Germinal center (tissue), 1 donor: ENCODE results near the gene EPS8.

ENCODE experiments used
- DNase-seq: peaks from one replicate; pipeline ENCODE4 v3.0.0; 2012; ENCODE audit warnings: mixed read lengths, low spot score

Gene EPS8

GRCh38 chr12:15601210-15601800 lies 187.9 kb downstream of the EPS8 start:
- DNase-seq, result no peak

GRCh38 chr12:15600223-15600935 lies 188.8 kb downstream of the EPS8 start:
- no peak for DNase-seq

- DNase-seq, result no peak
Measured at GRCh38 chr12:15599266-15600037, 189.7 kb downstream of the EPS8 start.

GRCh38 chr12:15597125-15597830 lies 191.9 kb downstream of the EPS8 start:
- no peak for DNase-seq

GRCh38 chr12:15596174-15596573 lies 193.0 kb downstream of the EPS8 start:
- DNase-seq, result no peak

- DNase-seq, result no peak
Measured at GRCh38 chr12:15592934-15593333, 196.3 kb downstream of the EPS8 start.

- DNase-seq, result no peak
Measured at GRCh38 chr12:15591811-15592210, 197.4 kb downstream of the EPS8 start.

GRCh38 chr12:15590180-15590826 lies 198.9 kb downstream of the EPS8 start:
- peak; percentile 77 for DNase-seq

- no peak for DNase-seq
Measured at GRCh38 chr12:15589328-15590032, 199.7 kb downstream of the EPS8 start.

- peak; percentile 11 for DNase-seq
Measured at GRCh38 chr12:15584366-15585041, 204.7 kb downstream of the EPS8 start.

GRCh38 chr12:15583804-15584203 lies 205.4 kb downstream of the EPS8 start:
- DNase-seq, result no peak

GRCh38 chr12:15581006-15581405 lies 208.2 kb downstream of the EPS8 start:
- DNase-seq, result no peak

GRCh38 chr12:15580431-15580830 lies 208.8 kb downstream of the EPS8 start:
- DNase-seq, result no peak

GRCh38 chr12:15575671-15576541 lies 213.3 kb downstream of the EPS8 start:
- DNase-seq, result no peak

- DNase-seq, result no peak
Measured at GRCh38 chr12:15574353-15574752, 214.8 kb downstream of the EPS8 start.
